SK-N-SH (cell line): ENCODE data around the gene AFF1. TPM values are rescaled to one million over a fixed set of nuclear protein-coding genes. Genes with fewer than 3 reads are reported as not detected.

Source experiments
- CTCF ChIA-PET: fragments of 300-600, 350-600 bp; formaldehyde crosslinking; extraction: SDS; loops from one replicate; lab custom pipeline; 2021; lab: Yijun Ruan, JAX
- POLR2A ChIA-PET: fragments of 350-600 bp; sonication (Branson Sonifier 250); formaldehyde crosslinking; extraction: SDS; loops from one replicate; lab custom pipeline; 2020; ENCODE audit warnings: antibody characterized with exemption, inconsistent platforms; lab: Yijun Ruan, JAX
- DNase-seq: peaks from one replicate; pipeline ENCODE4 v3.0.0; 2012
- H2AFZ ChIP-seq: fragments of 200-600 bp; sonication (generic); 2 replicates; pipeline ENCODE4 v1.8.1; 2016; ENCODE audit warnings: antibody characterized with exemption, mild to moderate bottlenecking, low read depth
- H3F3A ChIP-seq: fragments of 200-600 bp; sonication (generic); replicated peaks from 2 replicates; pipeline ENCODE3; 2016; ENCODE audit warnings: antibody characterized with exemption, mild to moderate bottlenecking; ENCODE audit not compliant: insufficient read depth
- H3K27ac ChIP-seq, 2 experiments: fragments of 200-500 bp in 1 of 2; fragments of 200-600 bp in 1 of 2; sonication (Bioruptor generic) in 1 of 2; sonication (generic), shearing (Covaris generic) in 1 of 2; 2 replicates each; pipeline versions ENCODE4 v1.5.1 to v1.6.1; 2014 to 2016; ENCODE audit warnings: low read depth in 2 of 2, inconsistent platforms in 1 of 2, low read length in 1 of 2, mild to moderate bottlenecking in 1 of 2, mixed read lengths in 1 of 2
- H3K27me3 ChIP-seq: fragments of 200-600 bp; sonication (generic), shearing (Covaris generic); 2 replicates; pipeline ENCODE4 v1.6.1; 2016; ENCODE audit warnings: mixed run types; ENCODE audit not compliant: insufficient read depth
- H3K36me3 ChIP-seq, 2 experiments: fragments of 200-500 bp in 1 of 2; fragments of 200-600 bp in 1 of 2; sonication (Bioruptor generic) in 1 of 2; sonication (generic) in 1 of 2; replicated peaks in 1 of 2; 2 replicates each; pipeline versions ENCODE3 to v1.5.1; 2014 to 2016; ENCODE audit warnings: low read length in 1 of 2, mild to moderate bottlenecking in 1 of 2; ENCODE audit not compliant: insufficient read depth in 2 of 2, control insufficient read depth in 1 of 2
- H3K4me1 ChIP-seq, 2 experiments: fragments of 200-500 bp in 1 of 2; fragments of 200-600 bp in 1 of 2; sonication (Bioruptor generic) in 1 of 2; sonication (generic), shearing (Covaris generic) in 1 of 2; 2 replicates each; pipeline versions ENCODE4 v1.5.1 to v1.6.1; 2014 to 2016; ENCODE audit warnings: low read depth in 1 of 2, low read length in 1 of 2, mixed run types in 1 of 2; ENCODE audit not compliant: insufficient read depth in 2 of 2, control insufficient read depth in 1 of 2
- H3K4me2 ChIP-seq: fragments of 200-600 bp; sonication (generic), shearing (Covaris generic); 2 replicates; pipeline ENCODE4 v1.6.1; 2017; ENCODE audit warnings: mixed run types
- H3K4me3 ChIP-seq, 2 experiments: fragments of 200-500 bp in 1 of 2; fragments of 200-600 bp in 1 of 2; sonication (Bioruptor generic) in 1 of 2; sonication (generic), shearing (Covaris generic) in 1 of 2; 2 replicates each; pipeline versions ENCODE4 v1.5.1 to v1.8.1; 2014 to 2016; ENCODE audit warnings: low read depth in 2 of 2, inconsistent platforms in 1 of 2, low read length in 1 of 2, mild to moderate bottlenecking in 1 of 2, mixed read lengths in 1 of 2, moderate library complexity in 1 of 2
- H3K79me2 ChIP-seq: fragments of 200-600 bp; sonication (generic); 2 replicates; pipeline ENCODE4 v1.8.1; 2017; ENCODE audit warnings: mild to moderate bottlenecking; ENCODE audit not compliant: insufficient read depth
- H3K9ac ChIP-seq: fragments of 200-600 bp; sonication (generic); 2 replicates; pipeline ENCODE4 v1.6.1; 2017; ENCODE audit warnings: mixed run types
- H3K9me2 ChIP-seq: fragments of 200-600 bp; sonication (generic); 2 replicates; pipeline ENCODE4 v1.6.1; 2017; ENCODE audit warnings: mixed run types
- H3K9me3 ChIP-seq: fragments of 200-600 bp; sonication (generic); 2 replicates; pipeline ENCODE4 v1.6.1; 2017; ENCODE audit warnings: mixed run types, mild to moderate bottlenecking, moderate library complexity
- H4K20me1 ChIP-seq: fragments of 200-600 bp; sonication (generic); 2 replicates; pipeline ENCODE4 v1.6.1; 2017; ENCODE audit warnings: mild to moderate bottlenecking, mixed run types; ENCODE audit not compliant: insufficient read depth
- CTCF ChIP-seq: fragments of 200-600 bp; sonication (generic); IDR thresholded peaks from 2 replicates; pipeline ENCODE4 v1.6.1; 2017; ENCODE audit warnings: antibody characterized with exemption, mild to moderate bottlenecking, moderate library complexity
- ELF1 ChIP-seq: IDR thresholded peaks from 2 replicates; pipeline ENCODE4 v1.4.0; 2012
- EP300 ChIP-seq, 2 experiments: IDR thresholded peaks; 2 replicates each; pipeline versions ENCODE4 v1.4.0 to v1.6.1; 2012; ENCODE audit warnings: borderline replicate concordance in 1 of 2, low read depth in 1 of 2, low read length in 1 of 2
- FOSL2 ChIP-seq: IDR thresholded peaks from 2 replicates; pipeline ENCODE4 v1.4.0; 2012; ENCODE audit warnings: low read depth, mild to moderate bottlenecking, moderate library complexity, borderline replicate concordance
- FOXM1 ChIP-seq: IDR thresholded peaks from 2 replicates; pipeline ENCODE4 v1.4.0; 2012; ENCODE audit warnings: low read depth, mild to moderate bottlenecking
- GATA2 ChIP-seq: sonication (generic); formaldehyde crosslinking; IDR thresholded peaks from 2 replicates; pipeline ENCODE4 v1.5.0; 2020; ENCODE audit warnings: mild to moderate bottlenecking, missing genetic modification reagents
- MXI1 ChIP-seq: IDR thresholded peaks from 2 replicates; pipeline ENCODE4 v1.6.1; 2012; ENCODE audit warnings: mild to moderate bottlenecking, low read depth, low read length, improper control_type of control experiment
- POLR2AphosphoS5 ChIP-seq: IDR thresholded peaks from 2 replicates; pipeline ENCODE4 v1.6.1; 2012; ENCODE audit warnings: low read depth, low read length
- RCOR1 ChIP-seq: fragments of 150-350 bp; IDR thresholded peaks from 2 replicates; pipeline ENCODE4 v1.6.1; 2017; ENCODE audit warnings: antibody characterized with exemption, low read length
- REST ChIP-seq: IDR thresholded peaks from 2 replicates; pipeline ENCODE4 v1.6.1; 2012; ENCODE audit warnings: mild to moderate bottlenecking, low read depth, low read length, moderate library complexity
- RXRA ChIP-seq: IDR thresholded peaks from 2 replicates; pipeline ENCODE4 v1.4.0; 2012; ENCODE audit warnings: low read depth, mild to moderate bottlenecking, borderline replicate concordance
- SIN3A ChIP-seq: IDR thresholded peaks from 2 replicates; pipeline ENCODE4 v1.6.1; 2012; ENCODE audit warnings: low read depth, mild to moderate bottlenecking, low read length, moderate library complexity, borderline replicate concordance
- SMC3 ChIP-seq: IDR thresholded peaks from 2 replicates; pipeline ENCODE4 v1.6.1; 2012; ENCODE audit warnings: low read depth, low read length, improper control_type of control experiment
- TAF1 ChIP-seq: IDR thresholded peaks from 2 replicates; pipeline ENCODE4 v1.6.1; 2012; ENCODE audit warnings: low read depth, mild to moderate bottlenecking, low read length, moderate library complexity, borderline replicate concordance
- WGBS: methylation state at CpG from one replicate; pipeline ENCODE4 v1.1.6; 2017; ENCODE audit warnings: low lambda C conversion rate; 5-methylcytosine and 5-hydroxymethylcytosine counted together
- polyA plus RNA-seq, 3 experiments: library from polyadenylated mRNA; depleted of rRNA; stranded (reverse); fragments of >200 nt; gene quantifications; 2 replicates each; pipeline ENCODE4 v1.2.3, GENCODE V29; 2012

Gene AFF1
- polyA plus RNA-seq, 1 of the 3 experiments (the other 2 are of a cell fraction), result 2.7 TPM

GRCh38 chr4:87050596-87050995 is 115.8 kb downstream of the AFF1 start:
- Histone ChIP-seq H3K4me1 (peaks cover 3 to 7% of the 10 kb centered on the region in 2 experiments; a peak in 1 of 4 replicates), H3K27me3 (no peaks in the 10 kb centered on the region), H3K9me2 (no peaks in the 10 kb centered on the region), H3K9me3 (no peaks in the 10 kb centered on the region), H3K4me3 (no peak overlapping the region), H4K20me1 (no peaks in the 10 kb centered on the region), H3K4me2 (no peak overlapping the region), H3K79me2 (no peaks in the 10 kb centered on the region; the same call in none of the 2 replicates), H2AFZ (no peak overlapping the region), H3K36me3 (peaks cover 6 to 12% of the 10 kb centered on the region in 2 experiments), H3K27ac (no peak overlapping the region), H3K9ac (no peak overlapping the region), H3F3A (no peaks in the 10 kb centered on the region)
- TF ChIP-seq GATA2 (CRISPR knock-in tag) (no peak), FOSL2 (no peak), CTCF (no peak), TAF1 (no peak), POLR2AphosphoS5 (no peak), RCOR1 (no peak), FOXM1 (no peak), RXRA (no peak), REST (no peak), ELF1 (no peak), SIN3A (no peak), SMC3 (no peak), MXI1 (no peak), EP300 (IDR thresholded peaks at IDR 0.05; ENCODE audit: borderline replicate concordance in 1 of 2, low read depth in 1 of 2, low read length in 1 of 2) (no peak)
- POLR2A ChIA-PET, result no interaction called here
- DNase-seq, result no peak
- WGBS, result 96% methylated on average over 12 of the region's 12 CpGs
- CTCF ChIA-PET, result no interaction called here
